ENCODE results near the gene AUNIP.

The AUNIP gene

GRCh38 chr1:25858906-25859789 is at the start of gene AUNIP:
AUNIP (minus strand) TSS chr1:25859457; CDS start chr1:25859357, 100 bp downstream.
- peak; percentile 88 for DNase-seq (ENCODE audit: low read depth)
- TF ChIP-seq CTCF (IDR thresholded peaks at IDR 0.05; ENCODE audit: insufficient read depth, low read depth, low read length, missing control alignments) = no peak
- peak within 1 kb of the TSS; percentile 83 for H3K4me3 ChIP-seq (ENCODE audit: low read length)

GRCh38 chr1:25909040-25909439 is 49.8 kb upstream of the AUNIP start:
- no peak for TF ChIP-seq CTCF (IDR thresholded peaks at IDR 0.05; ENCODE audit: insufficient read depth, low read depth, low read length, missing control alignments)
- no peak overlapping the region for H3K4me3 ChIP-seq (ENCODE audit: low read length)
- DNase-seq (ENCODE audit: low read depth) = no peak

GRCh38 chr1:25908161-25908560 is 48.9 kb upstream of the AUNIP start:
- no peak for TF ChIP-seq CTCF (IDR thresholded peaks at IDR 0.05; ENCODE audit: insufficient read depth, low read depth, low read length, missing control alignments)
- H3K4me3 ChIP-seq (ENCODE audit: low read length) = no peak overlapping the region
- no peak for DNase-seq (ENCODE audit: low read depth)

GRCh38 chr1:25907601-25908000 is 48.3 kb upstream of the AUNIP start:
- TF ChIP-seq CTCF (IDR thresholded peaks at IDR 0.05; ENCODE audit: insufficient read depth, low read depth, low read length, missing control alignments) = no peak
- no peak for DNase-seq (ENCODE audit: low read depth)

GRCh38 chr1:25906644-25907300 is 47.5 kb upstream of the AUNIP start:
- H3K4me3 ChIP-seq (ENCODE audit: low read length) = peak overlapping the region; percentile 53
- DNase-seq (ENCODE audit: low read depth) = peak; percentile 18
- TF ChIP-seq CTCF (IDR thresholded peaks at IDR 0.05; ENCODE audit: insufficient read depth, low read depth, low read length, missing control alignments) = no peak

More at GRCh38 chr1:25907601-25908000, 48.3 kb upstream of the AUNIP start:
- H3K4me3 ChIP-seq (ENCODE audit: low read length) = no peak overlapping the region

GRCh38 chr1:25905680-25906643 is 46.7 kb upstream of the AUNIP start, which contains the start of gene STMN1:
STMN1 (minus strand) TSS chr1:25906419; CDS start chr1:25904676, 1,743 bp downstream.
- H3K4me3 ChIP-seq (ENCODE audit: low read length) = peak within 1 kb of the TSS; percentile 53
- TF ChIP-seq CTCF (IDR thresholded peaks at IDR 0.05; ENCODE audit: insufficient read depth, low read depth, low read length, missing control alignments) = no peak
- DNase-seq (ENCODE audit: low read depth) = peak; percentile 80

Data from epithelial cell of esophagus (primary cell).